ENCODE measurements around the gene PTPRD.

The PTPRD gene

DNA sequence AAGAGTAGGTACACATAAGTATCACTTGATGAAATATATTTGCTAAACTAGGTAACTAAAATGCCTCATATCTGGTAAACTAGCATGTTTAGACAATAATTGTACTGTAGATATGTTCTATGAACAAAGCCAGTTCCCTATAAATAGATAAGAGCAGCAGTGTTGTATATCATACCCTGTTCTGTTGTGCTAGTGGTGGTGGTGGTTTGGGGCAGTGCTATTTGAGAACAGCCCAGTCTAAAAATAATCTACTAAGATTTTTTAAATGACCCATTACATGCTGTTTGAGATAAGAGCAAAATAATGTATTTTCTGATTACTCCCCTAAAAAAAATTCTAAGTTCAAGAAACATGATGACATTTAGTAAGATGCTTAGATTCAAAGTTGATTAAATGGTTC lies 1984.0 kb downstream of the PTPRD start:
- no peak for TF ChIP-seq EZH2phosphoT487 (IDR thresholded peaks at IDR 0.05; ENCODE audit: borderline replicate concordance)
- TF ChIP-seq, protein P1, sequence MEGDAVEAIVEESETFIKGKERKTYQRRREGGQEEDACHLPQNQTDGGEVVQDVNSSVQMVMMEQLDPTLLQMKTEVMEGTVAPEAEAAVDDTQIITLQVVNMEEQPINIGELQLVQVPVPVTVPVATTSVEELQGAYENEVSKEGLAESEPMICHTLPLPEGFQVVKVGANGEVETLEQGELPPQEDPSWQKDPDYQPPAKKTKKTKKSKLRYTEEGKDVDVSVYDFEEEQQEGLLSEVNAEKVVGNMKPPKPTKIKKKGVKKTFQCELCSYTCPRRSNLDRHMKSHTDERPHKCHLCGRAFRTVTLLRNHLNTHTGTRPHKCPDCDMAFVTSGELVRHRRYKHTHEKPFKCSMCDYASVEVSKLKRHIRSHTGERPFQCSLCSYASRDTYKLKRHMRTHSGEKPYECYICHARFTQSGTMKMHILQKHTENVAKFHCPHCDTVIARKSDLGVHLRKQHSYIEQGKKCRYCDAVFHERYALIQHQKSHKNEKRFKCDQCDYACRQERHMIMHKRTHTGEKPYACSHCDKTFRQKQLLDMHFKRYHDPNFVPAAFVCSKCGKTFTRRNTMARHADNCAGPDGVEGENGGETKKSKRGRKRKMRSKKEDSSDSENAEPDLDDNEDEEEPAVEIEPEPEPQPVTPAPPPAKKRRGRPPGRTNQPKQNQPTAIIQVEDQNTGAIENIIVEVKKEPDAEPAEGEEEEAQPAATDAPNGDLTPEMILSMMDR (conservative IDR thresholded peaks at IDR 0.05; ENCODE audit: low read length): no peak
- Histone ChIP-seq H3K36me3 (ENCODE audit: insufficient read depth, low read length) (peaks cover 59% of the 10 kb centered on the region; the same call in 1 of the 2 replicates), H3K9me3 (ENCODE audit: insufficient read depth, low read depth, low read length) (no peaks in the 10 kb centered on the region), H3K4me3 (ENCODE audit: low read length, poor library complexity, severe bottlenecking) (no peak overlapping the region), H3K9me2 (replicated peaks; ENCODE audit: low read depth, low read length) (no peaks in the 10 kb centered on the region), H4K20me1 (ENCODE audit: insufficient read depth, low read length, poor library complexity, severe bottlenecking) (no peaks in the 10 kb centered on the region), H3F3A (ENCODE audit: low read depth) (no peaks in the 10 kb centered on the region), H2AFZ (ENCODE audit: low read length) (no peak overlapping the region), H3K4me2 (ENCODE audit: low read depth, low read length, poor library complexity, severe bottlenecking) (peak overlapping the region; percentile 6), H3K9ac (ENCODE audit: low read depth, low read length, poor library complexity, severe bottlenecking) (no peak overlapping the region), H3K4me1 (ENCODE audit: insufficient read depth, low read length, poor library complexity, severe bottlenecking) (peaks cover 56% of the 10 kb centered on the region), H3K27me3 (ENCODE audit: insufficient read depth, low read length, poor library complexity, severe bottlenecking) (no peaks in the 10 kb centered on the region), H3K79me2 (ENCODE audit: insufficient read depth, low read length) (peaks cover 3% of the 10 kb centered on the region; the same call in 1 of the 2 replicates)

DNA sequence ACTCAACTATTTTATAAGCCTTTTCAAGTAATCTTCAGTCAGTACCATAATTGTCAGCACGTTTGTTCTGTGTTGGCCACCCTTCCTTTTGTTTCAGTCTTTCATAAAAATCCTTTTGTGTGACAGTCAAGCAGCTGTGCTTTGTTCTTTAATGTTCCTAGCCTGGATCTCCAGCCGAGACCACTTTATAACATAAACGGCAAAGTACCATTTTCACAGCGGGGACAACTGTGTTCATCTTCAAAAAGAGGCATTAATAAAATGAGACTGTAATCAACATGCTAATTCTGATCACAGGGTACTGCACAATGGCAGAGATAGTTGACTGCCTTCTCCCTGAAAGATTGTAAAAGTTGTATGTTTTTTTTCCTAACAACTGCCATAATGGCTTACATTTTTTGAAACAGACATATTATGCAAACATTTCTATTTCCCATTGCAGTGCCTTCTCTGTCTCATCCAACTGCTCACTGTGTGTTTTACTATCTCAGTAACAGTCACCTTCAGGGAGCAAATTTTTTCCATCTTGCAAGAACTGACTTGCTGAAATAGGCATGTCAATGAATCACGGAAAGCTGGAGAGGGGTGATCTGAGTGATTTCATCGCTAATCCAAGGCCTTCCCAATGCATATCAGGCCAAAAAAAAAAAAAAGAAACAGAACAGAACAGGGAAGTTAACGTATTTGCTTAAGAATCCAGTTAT lies 1984.7 kb downstream of the PTPRD start:
- Histone ChIP-seq H3K27me3 (ENCODE audit: insufficient read depth, low read length, poor library complexity, severe bottlenecking) (no peaks in the 10 kb centered on the region), H3K9me2 (replicated peaks; ENCODE audit: low read depth, low read length) (no peaks in the 10 kb centered on the region), H3K9ac (ENCODE audit: low read depth, low read length, poor library complexity, severe bottlenecking) (no peak overlapping the region), H3F3A (ENCODE audit: low read depth) (no peaks in the 10 kb centered on the region), H3K79me2 (ENCODE audit: insufficient read depth, low read length) (peaks cover 3% of the 10 kb centered on the region; the same call in 1 of the 2 replicates), H3K4me2 (ENCODE audit: low read depth, low read length, poor library complexity, severe bottlenecking) (no peak overlapping the region), H3K36me3 (ENCODE audit: insufficient read depth, low read length) (peaks cover 55% of the 10 kb centered on the region; the same call in 1 of the 2 replicates), H3K4me3 (ENCODE audit: low read length, poor library complexity, severe bottlenecking) (no peak overlapping the region), H4K20me1 (ENCODE audit: insufficient read depth, low read length, poor library complexity, severe bottlenecking) (no peaks in the 10 kb centered on the region), H2AFZ (ENCODE audit: low read length) (no peak overlapping the region), H3K4me1 (ENCODE audit: insufficient read depth, low read length, poor library complexity, severe bottlenecking) (peaks cover 56% of the 10 kb centered on the region), H3K9me3 (ENCODE audit: insufficient read depth, low read depth, low read length) (no peaks in the 10 kb centered on the region)
- TF ChIP-seq, protein P1 (conservative IDR thresholded peaks at IDR 0.05; ENCODE audit: low read length): no peak
- no peak for TF ChIP-seq EZH2phosphoT487 (IDR thresholded peaks at IDR 0.05; ENCODE audit: borderline replicate concordance)

DNA sequence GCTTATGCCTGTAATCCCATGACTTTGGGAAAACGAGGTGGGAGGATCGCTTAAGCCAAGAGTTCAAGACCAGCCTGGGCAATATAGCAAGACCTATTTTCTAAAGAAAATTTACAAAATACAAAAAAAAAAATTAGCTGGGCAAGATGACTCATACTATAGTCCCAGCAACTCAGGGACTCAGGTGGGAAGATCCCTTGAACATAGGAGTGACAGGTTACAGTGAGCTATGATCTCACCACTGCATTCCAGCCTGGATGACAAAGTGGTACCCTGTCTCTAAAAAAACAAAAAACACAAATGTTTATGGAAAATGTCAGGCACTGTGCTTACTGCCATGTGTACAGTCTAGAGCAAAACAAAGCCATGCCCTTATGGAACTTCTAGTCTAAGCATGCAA lies 1989.9 kb downstream of the PTPRD start:
- no peaks in the 10 kb centered on the region for H3K9me3 ChIP-seq (ENCODE audit: insufficient read depth, low read depth, low read length)
- peak overlapping the region; percentile 68 for H3K4me2 ChIP-seq (ENCODE audit: low read depth, low read length, poor library complexity, severe bottlenecking)
- H3K79me2 ChIP-seq (ENCODE audit: insufficient read depth, low read length): peaks cover 23% of the 10 kb centered on the region; the same call in 1 of the 2 replicates
- peaks cover 12% of the 10 kb centered on the region; the same call in 1 of the 2 replicates for H3K36me3 ChIP-seq (ENCODE audit: insufficient read depth, low read length)
- peaks cover 61% of the 10 kb centered on the region for H3K4me1 ChIP-seq (ENCODE audit: insufficient read depth, low read length, poor library complexity, severe bottlenecking)
- no peaks in the 10 kb centered on the region for H3F3A ChIP-seq (ENCODE audit: low read depth)
- no peak overlapping the region for H3K4me3 ChIP-seq (ENCODE audit: low read length, poor library complexity, severe bottlenecking)
- H4K20me1 ChIP-seq (ENCODE audit: insufficient read depth, low read length, poor library complexity, severe bottlenecking): peaks cover 7% of the 10 kb centered on the region
- no peaks in the 10 kb centered on the region for H3K9me2 ChIP-seq (replicated peaks; ENCODE audit: low read depth, low read length)
- TF ChIP-seq, protein P1 (conservative IDR thresholded peaks at IDR 0.05; ENCODE audit: low read length): no peak
- TF ChIP-seq EZH2phosphoT487 (IDR thresholded peaks at IDR 0.05; ENCODE audit: borderline replicate concordance): no peak
- no peaks in the 10 kb centered on the region for H3K27me3 ChIP-seq (ENCODE audit: insufficient read depth, low read length, poor library complexity, severe bottlenecking)
- no peak overlapping the region for H2AFZ ChIP-seq (ENCODE audit: low read length)
- H3K9ac ChIP-seq (ENCODE audit: low read depth, low read length, poor library complexity, severe bottlenecking): no peak overlapping the region

All from Loucy (cell line).